OCI-LY1 (cell line): ENCODE results near the gene SNRNP200.
A peak's percentile ranks its signal among the peaks of the same experiment; 100 is the strongest.

Experiments used
- H2AFZ ChIP-seq: fragments of 200-600 bp; sonication (generic), shearing (Covaris generic); 2 replicates; pipeline ENCODE4 v1.6.0; 2014; ENCODE audit warnings: antibody characterized with exemption, mild to moderate bottlenecking, low read length
- H3F3A ChIP-seq: fragments of 200-600 bp; sonication (generic), shearing (Covaris generic); 2 replicates; pipeline ENCODE4 v1.6.0; 2014; ENCODE audit warnings: mild to moderate bottlenecking, antibody characterized with exemption, low read length, moderate library complexity; ENCODE audit not compliant: insufficient read depth
- H3K27ac ChIP-seq: fragments of 200-600 bp; sonication (generic); 2 replicates; pipeline ENCODE4 v1.5.1; 2014; ENCODE audit warnings: low read length, mixed run types, mild to moderate bottlenecking, low read depth; ENCODE audit not compliant: poor library complexity, severe bottlenecking
- H3K27me3 ChIP-seq: fragments of 200-600 bp; sonication (generic); 2 replicates; pipeline ENCODE4 v1.6.0; 2014; ENCODE audit warnings: antibody characterized with exemption, mild to moderate bottlenecking, low read length, moderate library complexity; ENCODE audit not compliant: insufficient read depth
- H3K36me3 ChIP-seq: fragments of 200-600 bp; sonication (generic); 2 replicates; pipeline ENCODE4 v1.6.1; 2014; ENCODE audit warnings: mild to moderate bottlenecking, antibody characterized with exemption, low read length, moderate library complexity, mixed read lengths; ENCODE audit not compliant: insufficient read depth
- H3K4me1 ChIP-seq: fragments of 200-600 bp; sonication (generic); 2 replicates; pipeline ENCODE4 v1.5.1; 2014; ENCODE audit warnings: mild to moderate bottlenecking, low read length, moderate library complexity; ENCODE audit not compliant: insufficient read depth, severe bottlenecking
- H3K4me2 ChIP-seq: fragments of 200-600 bp; sonication (generic), shearing (Covaris generic); 2 replicates; pipeline ENCODE4 v1.6.1; 2014; ENCODE audit warnings: low read length
- H3K4me3 ChIP-seq: fragments of 200-600 bp; sonication (generic); 2 replicates; pipeline ENCODE4 v1.5.1; 2014; ENCODE audit warnings: low read length, low read depth, mild to moderate bottlenecking, mixed read lengths; ENCODE audit not compliant: poor library complexity, severe bottlenecking
- H3K79me2 ChIP-seq: fragments of 200-600 bp; shearing (Covaris generic); 2 replicates; pipeline ENCODE4 v1.6.1; 2016; ENCODE audit warnings: mixed run types, low read length, mixed read lengths; ENCODE audit not compliant: insufficient read depth
- H3K9ac ChIP-seq: fragments of 200-600 bp; sonication (generic), shearing (Covaris generic); 2 replicates; pipeline ENCODE4 v1.6.1; 2014; ENCODE audit warnings: mild to moderate bottlenecking, low read length, mixed read lengths
- H3K9me2 ChIP-seq: fragments of 200-600 bp; sonication (generic), shearing (Covaris generic); 2 replicates; pipeline ENCODE4 v1.6.1; 2014; ENCODE audit warnings: low read depth, mild to moderate bottlenecking, low read length, mixed read lengths
- H3K9me3 ChIP-seq: fragments of 200-600 bp; shearing (Covaris generic); 2 replicates; pipeline ENCODE4 v1.6.1; 2014; ENCODE audit warnings: low read length, mixed read lengths
- H4K20me1 ChIP-seq: fragments of 200-600 bp; sonication (generic), shearing (Covaris generic); 2 replicates; pipeline ENCODE4 v1.6.0; 2016; ENCODE audit warnings: mild to moderate bottlenecking, low read length; ENCODE audit not compliant: insufficient read depth
- CTCF ChIP-seq: fragments of 200-600 bp; sonication (generic), shearing (Covaris generic); IDR thresholded peaks from 2 replicates; pipeline ENCODE4 v1.5.1; 2017; ENCODE audit warnings: mild to moderate bottlenecking, antibody characterized with exemption, low read length, moderate library complexity, mixed read lengths
- EZH2 ChIP-seq: fragments of 200-600 bp; sonication (generic), shearing (Covaris generic); IDR thresholded peaks from 2 replicates; pipeline ENCODE4 v1.8.0; 2017; ENCODE audit warnings: borderline replicate concordance, mixed run types, mild to moderate bottlenecking, antibody characterized with exemption, low read length, moderate library complexity, mixed read lengths

Gene SNRNP200

GRCh38 chr2:96239745-96240264 is 65.5 kb downstream of the SNRNP200 start:
- TF ChIP-seq CTCF, result no peak
- no peak for TF ChIP-seq EZH2
- H3K9me2 ChIP-seq, result no peaks in the 10 kb centered on the region
- peaks cover 40% of the 10 kb centered on the region for H3K4me1 ChIP-seq
- no peak overlapping the region for H3K4me2 ChIP-seq
- no peaks in the 10 kb centered on the region for H3K27me3 ChIP-seq
- no peaks in the 10 kb centered on the region for H3K9me3 ChIP-seq
- peak overlapping the region; percentile 78 for H3K27ac ChIP-seq
- no peak overlapping the region for H3K4me3 ChIP-seq
- no peak overlapping the region for H2AFZ ChIP-seq
- no peaks in the 10 kb centered on the region for H4K20me1 ChIP-seq
- no peaks in the 10 kb centered on the region for H3K79me2 ChIP-seq
- no peaks in the 10 kb centered on the region for H3F3A ChIP-seq
- H3K36me3 ChIP-seq, result no peaks in the 10 kb centered on the region
- H3K9ac ChIP-seq, result no peak overlapping the region

GRCh38 chr2:96239091-96239490 is 66.3 kb downstream of the SNRNP200 start:
- Histone ChIP-seq H3K4me3 (no peak overlapping the region), H3K36me3 (no peaks in the 10 kb centered on the region), H3K9me2 (no peaks in the 10 kb centered on the region), H3K4me2 (no peak overlapping the region), H3F3A (no peaks in the 10 kb centered on the region), H3K79me2 (no peaks in the 10 kb centered on the region), H3K9me3 (no peaks in the 10 kb centered on the region), H2AFZ (no peak overlapping the region), H4K20me1 (no peaks in the 10 kb centered on the region), H3K27me3 (no peaks in the 10 kb centered on the region), H3K9ac (no peak overlapping the region), H3K27ac (peak overlapping the region; percentile 78), H3K4me1 (peaks cover 47% of the 10 kb centered on the region)
- TF ChIP-seq CTCF (no peak), EZH2 (no peak)

- no peaks in the 10 kb centered on the region for H3K9me3 ChIP-seq
- TF ChIP-seq EZH2 (no peak), CTCF (no peak)
- H3K4me3 ChIP-seq, result no peak overlapping the region
- no peak overlapping the region for H3K9ac ChIP-seq
- H3K4me2 ChIP-seq, result no peak overlapping the region
- no peak overlapping the region for H2AFZ ChIP-seq
- no peaks in the 10 kb centered on the region for H3K79me2 ChIP-seq
- H4K20me1 ChIP-seq, result no peaks in the 10 kb centered on the region
- H3K36me3 ChIP-seq, result no peaks in the 10 kb centered on the region
- no peak overlapping the region for H3K27ac ChIP-seq
- no peaks in the 10 kb centered on the region for H3K9me2 ChIP-seq
- H3K27me3 ChIP-seq, result no peaks in the 10 kb centered on the region
- no peaks in the 10 kb centered on the region for H3F3A ChIP-seq
- H3K4me1 ChIP-seq, result peaks cover 55% of the 10 kb centered on the region
Measured at GRCh38 chr2:96238266-96238665, 67.1 kb downstream of the SNRNP200 start.
